GM21529 (cell line): ENCODE measurements around the gene NFATC2.
A peak's percentile ranks its signal among the peaks of the same experiment; 100 is the strongest.

Source experiments
- ATAC-seq: cut with Tn5 transposase; IDR thresholded peaks from one replicate; pipeline ENCODE4 v1.9.1; 2021; ENCODE audit not compliant: unreplicated experiment

The NFATC2 gene

DNA sequence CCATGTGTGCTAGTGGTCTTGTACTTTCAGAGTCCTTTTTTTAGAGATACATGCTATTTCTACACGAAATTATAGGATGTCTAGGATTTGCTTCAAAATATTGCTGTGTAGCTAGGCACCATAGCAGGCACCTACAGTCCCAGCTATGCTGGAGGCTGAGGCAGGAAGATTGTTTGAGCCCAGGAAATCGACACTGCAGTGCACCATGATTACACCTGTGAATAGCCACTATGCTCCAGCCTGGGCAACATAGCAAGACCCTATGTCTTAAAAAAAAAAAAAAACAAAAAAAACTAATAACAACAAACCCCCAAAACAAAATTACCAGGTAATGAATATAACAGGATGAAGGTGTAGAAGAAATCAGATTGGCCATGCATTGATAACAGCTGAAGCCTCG lies 121.7 kb downstream of the NFATC2 start:
- no peak for ATAC-seq

DNA sequence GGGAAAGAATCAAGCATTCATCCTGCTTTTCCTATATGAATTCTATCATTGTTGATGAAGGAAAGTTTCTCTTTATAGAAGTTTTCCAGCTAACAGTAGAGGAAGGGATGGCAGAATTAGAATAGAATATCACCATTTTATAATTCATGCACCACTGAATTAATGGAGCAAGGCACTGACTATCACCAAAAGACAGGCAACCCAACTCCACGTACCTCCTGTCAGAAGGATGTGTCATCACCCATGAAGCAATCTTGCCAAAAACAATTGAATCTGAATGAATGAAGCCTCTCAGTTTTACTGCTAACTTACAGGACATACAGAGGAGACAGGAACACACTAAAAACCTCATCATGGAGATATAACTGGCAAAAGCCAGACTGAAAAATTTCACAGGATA lies 122.4 kb downstream of the NFATC2 start:
- no peak for ATAC-seq

DNA sequence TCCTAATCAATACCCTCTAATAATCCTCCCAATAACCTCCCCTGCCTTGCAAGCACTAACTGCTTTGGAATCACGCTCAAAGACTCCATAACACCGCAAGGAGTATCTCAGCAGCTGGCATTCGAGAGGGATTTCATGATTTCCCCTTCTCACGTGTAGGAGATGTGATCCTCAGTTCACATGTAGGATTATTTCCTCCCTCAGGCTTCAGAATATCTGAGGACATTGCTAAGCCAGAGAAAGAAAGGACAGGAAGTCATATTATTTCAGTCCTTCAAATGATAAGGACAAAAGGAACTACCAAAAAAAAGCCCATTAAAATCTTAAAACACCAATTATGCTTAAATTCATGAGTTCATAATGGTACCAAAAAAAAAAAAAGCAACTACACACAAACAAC lies 122.9 kb downstream of the NFATC2 start:
- ATAC-seq, result no peak

DNA sequence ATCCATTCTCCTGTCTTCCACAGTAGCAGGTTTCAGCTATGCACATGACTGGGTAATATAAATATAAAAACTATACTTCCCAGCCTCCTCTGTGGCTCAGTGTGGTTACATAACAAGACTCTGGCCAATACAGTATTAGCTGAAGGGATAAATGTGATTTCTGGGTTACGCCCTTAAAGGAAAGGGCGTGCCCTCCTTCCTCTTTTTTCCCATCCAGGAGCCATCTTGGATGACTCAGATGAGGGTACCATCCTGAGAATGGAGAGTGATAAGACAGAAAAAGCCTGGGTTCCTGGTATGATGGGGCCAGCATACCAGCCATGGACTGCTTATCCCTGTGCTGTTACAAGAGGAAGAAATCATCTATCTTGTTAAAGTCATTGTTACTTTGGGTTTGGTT lies 123.3 kb downstream of the NFATC2 start:
- no peak for ATAC-seq

DNA sequence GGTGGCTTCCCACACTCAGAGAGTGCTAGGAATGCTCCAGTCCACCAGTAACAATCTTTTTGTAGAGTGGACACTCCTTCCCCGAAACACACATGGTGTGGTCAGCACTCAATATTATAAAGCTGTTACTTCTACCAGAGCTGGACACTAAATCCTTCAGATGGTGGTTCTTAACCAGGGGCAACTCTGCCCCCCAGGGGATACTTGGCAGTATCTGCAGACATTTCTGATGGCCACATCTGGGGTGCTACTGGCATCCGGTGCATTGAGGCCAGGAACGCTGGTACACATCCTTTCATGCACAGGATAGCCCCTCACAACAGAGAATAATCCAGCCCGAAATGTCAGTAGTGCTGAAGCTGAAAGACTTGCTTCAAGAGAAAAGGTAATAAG lies 124.4 kb downstream of the NFATC2 start:
- no peak for ATAC-seq

DNA sequence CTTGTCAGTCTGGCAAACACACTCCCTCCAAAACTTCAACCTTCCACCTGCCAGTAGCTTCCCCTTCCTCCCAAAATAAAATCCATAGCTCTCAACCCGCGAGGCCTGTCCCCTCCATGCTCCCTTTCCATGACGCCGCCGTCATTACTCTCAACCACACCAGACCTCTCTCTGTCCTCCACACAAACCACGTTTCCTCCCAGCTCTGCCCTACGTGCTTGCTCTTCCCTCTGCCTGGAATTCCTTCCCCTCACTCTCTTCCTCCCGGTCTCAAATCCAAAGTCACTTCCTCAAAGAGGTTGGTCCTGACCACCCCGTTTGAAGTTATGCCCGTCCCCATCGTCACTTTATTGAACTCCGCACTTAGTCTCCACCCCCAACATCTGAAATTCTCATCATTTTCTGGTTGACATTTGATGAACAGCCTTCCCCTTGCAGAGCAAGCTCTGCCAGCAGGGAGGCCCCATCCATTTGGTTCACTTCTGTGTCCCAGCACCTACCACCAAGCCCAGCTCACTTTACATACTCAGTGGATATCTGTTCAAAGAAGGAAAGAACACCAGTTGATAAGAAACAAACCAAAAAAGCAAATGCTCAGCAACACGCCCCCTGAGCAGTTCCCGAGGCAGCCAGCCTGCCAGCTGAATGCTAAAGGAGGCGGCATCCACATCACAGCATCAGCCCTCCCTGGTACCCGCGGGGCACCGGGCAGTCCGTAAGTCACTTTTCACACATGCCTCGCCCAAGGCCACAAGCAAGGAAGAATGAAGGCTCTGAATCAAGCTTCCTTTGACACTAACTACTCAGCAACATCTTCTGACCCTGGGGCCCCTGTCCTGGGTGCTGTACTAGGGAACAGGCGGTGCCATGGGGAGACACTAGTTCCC lies 125.0 kb downstream of the NFATC2 start:
- ATAC-seq, result no peak

DNA sequence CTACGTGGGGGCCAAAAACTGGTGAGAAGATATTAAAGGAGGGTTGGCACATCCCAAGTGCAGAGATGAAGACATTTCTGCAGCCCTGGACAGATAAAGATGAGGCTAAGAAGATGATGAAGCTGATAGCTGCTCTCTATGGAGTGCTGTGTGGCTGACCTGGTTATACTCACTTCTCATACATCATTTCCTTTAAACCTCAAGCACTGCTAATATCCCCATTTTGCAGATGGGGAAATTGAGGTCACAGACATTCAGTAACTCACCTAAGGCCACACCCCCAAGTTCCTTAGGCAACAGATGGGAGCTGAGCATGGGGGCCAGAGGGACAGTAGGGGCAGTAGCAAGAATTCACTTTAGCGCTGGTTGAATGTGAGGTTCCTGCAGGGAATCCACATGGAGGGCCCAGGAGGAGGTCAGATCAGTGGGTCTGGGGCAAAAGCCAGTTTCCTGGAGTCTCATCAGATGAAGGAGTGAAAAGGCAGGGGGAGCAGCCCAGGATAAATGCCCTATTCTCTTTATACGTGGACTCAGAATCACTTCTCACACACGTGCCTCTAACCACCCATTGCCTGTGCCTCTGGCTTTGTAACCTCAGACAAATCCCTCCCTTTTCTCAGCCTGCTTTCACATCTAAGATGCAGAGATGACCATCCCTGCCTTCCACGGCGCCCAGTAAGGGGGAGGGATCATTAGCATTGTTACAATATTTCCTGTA lies 125.8 kb downstream of the NFATC2 start:
- no peak for ATAC-seq

DNA sequence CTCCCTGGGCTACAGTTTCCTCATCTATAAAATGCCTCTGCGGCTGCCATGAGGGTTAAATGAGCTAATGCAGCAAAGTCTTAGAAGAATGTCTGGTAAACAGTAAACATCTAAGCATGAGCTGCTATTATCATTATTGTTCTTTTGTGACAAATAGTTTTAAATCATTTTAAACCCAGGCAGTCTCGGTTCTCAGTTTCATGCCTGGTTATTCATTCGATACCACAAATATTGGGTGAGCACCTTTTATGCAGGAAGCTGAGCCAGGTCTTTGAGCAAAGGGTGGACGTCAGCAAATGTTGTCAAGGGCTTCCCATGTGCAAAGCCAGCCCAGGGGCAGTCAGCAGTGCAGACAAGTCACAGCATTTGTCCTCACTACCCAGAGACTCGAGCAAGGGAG lies 128.7 kb downstream of the NFATC2 start:
- ATAC-seq, result no peak

DNA sequence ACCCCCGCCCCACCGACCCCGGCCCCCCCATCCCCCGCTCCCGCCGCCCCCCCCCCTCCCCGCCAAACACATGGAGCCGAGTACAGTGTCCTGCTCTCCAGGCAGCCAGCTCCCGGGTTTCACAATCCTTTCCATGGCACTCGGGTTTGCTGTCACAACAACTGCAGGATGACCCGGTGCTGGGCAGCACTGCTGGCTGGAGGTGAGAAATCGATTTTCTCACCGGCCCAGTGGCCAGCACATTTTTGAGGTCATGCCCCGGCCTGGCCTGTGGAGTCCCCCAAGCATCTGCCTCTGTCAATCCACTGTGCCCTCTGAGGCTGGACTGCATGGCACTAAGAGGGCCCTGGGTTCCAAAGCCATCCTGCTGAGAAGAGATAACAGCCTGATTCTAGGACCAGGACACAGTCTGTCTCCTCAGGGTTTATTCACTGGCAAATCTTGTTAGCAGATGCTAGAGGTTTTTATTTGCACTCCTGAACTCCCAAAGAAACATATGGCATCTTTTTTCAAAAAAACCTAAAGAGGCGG lies 129.5 kb downstream of the NFATC2 start:
- no peak for ATAC-seq

DNA sequence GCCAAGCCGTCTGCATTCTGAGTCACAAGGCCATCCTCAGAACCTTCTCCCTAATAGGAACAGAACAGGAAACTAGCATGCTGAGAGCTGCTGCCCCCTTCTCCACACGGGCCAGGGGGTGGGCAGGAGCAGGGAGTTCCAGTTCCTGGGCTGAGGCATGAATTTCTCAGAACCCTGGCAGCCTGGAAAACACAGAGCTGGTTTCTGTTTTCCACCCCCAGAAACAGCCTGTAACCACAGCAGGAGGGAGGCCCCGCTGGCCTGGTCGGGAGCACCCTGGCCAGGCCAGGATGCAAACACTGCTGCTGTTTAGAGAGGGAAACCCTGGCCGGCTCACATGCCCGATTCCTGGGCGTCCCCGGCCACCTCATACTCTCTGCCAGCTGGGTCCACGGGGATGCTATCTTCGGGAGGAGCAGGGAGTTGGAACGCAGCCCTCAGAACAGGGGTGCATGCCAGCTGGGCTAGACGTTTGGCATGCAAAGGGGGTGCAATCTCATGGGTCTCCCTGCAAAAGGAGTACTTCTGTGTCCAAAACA lies 130.1 kb downstream of the NFATC2 start:
- ATAC-seq, result no peak

DNA sequence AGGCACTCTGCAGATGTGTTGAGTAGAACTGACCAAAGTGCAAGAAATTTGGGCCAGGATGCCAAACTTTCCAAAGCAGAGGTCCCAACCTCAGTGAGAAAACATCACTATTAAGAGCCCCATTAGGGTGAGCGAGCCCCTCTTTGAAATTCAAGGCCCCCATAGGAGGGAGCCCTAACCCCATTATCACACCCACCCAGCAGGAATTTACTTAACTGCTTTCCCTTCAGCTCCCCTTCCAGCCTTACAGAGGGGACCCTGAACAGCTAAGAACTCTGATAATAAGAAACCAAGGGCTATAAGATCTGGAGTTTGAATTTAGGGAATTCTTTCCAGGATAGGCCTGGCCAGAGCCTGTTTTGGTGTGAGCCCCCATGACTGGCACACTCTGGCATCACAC lies 130.6 kb downstream of the NFATC2 start:
- no peak for ATAC-seq

DNA sequence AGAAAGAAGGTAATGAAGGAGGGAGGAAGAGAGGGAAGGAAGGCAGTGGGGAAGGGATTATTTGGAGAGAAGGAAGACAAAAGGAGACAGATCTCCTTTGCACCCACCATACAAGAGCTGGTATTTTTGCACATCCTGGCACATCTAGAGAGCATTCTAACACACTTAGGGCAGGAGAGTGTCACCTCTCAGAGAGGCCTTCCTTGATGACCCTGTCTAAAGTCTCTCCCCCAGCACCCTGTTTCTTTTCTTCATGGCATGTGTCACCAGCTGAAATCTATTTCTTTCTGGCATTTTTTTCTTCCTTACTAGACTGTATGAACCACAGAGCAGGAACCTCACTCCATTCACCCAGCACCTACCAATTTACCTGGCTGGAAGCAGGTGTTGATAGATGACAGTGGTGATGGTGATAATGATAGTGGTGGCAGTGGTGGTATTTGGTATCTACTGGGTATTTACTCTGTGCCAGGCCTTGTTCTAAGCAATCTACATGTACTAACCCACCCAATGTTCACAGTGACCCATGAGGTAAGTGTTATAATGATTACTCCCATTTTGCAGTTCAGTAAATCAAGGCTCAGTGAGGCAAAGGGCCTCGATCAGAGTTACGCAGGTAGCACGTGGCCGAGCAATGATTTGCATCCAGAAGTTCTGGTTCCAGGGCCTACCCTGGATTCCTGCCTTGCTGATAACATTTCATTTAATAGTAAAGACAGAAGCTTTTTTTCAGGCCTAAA lies 131.8 kb downstream of the NFATC2 start:
- no peak for ATAC-seq

DNA sequence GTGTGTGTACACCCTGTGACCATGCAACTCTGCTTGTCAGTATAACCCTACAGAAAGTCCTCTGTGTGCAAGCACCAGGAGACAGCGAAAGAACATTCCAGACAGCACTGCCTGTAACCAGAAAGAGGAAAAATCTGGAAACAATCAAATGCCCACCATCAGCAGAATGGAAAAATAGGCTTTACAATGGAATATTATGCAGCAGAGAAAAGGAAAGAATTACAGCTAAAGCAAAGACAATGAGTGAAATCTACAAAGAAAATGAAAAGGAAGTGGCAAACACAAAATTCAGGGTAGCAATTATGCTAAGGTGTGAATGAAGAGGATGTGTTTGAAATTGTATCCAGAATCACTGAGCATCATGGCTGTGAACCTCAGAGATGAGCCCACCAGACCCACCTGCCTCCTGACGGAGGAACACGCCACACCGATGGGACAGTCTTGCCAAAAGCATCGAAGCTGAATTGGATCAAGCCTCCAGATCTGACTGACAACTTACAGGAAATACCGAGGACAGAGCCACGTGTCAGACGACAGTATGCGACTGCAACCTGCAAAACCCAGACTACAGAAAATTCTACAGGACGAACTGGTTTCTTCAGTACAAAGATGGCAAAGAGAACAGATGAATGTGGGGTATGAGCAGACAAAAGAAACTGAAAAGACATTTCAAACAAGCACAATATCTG lies 133.2 kb downstream of the NFATC2 start:
- no peak for ATAC-seq

DNA sequence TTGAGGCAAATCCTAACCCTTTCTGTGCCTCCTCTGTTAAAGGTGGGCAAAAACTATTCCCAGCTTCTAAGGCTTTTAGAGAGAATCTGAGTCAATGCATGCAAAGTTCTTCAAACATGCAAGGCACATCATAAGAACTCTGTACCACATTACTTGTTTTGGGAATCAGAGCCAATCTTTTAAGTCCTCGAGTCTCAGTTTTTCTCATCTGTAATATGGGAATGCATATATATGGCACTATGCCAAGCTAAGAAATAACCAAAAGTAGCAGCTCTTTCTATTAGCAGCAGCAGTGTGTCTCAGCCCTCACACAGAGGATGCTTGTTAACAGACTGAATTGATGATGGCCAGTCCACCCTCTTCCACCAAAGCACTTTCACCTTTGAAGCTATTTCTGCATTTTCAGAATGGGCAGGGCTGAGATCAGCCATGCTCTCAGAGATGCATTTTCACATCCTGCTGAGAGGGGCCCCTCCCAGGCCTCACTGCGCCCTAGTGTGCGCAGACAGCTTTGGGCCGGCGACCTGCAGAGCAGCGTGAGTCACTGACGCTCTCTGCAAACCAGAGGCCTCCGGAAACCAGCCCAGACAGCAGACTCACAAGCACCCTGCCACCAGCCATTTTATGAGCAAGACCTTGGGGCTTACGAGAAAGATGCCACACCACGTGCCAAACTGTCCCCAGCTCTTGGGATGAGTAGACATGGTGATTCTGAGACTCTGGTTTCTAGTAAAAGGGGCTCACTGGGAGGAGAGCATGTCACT lies 138.0 kb downstream of the NFATC2 start:
- peak; percentile 73 for ATAC-seq

DNA sequence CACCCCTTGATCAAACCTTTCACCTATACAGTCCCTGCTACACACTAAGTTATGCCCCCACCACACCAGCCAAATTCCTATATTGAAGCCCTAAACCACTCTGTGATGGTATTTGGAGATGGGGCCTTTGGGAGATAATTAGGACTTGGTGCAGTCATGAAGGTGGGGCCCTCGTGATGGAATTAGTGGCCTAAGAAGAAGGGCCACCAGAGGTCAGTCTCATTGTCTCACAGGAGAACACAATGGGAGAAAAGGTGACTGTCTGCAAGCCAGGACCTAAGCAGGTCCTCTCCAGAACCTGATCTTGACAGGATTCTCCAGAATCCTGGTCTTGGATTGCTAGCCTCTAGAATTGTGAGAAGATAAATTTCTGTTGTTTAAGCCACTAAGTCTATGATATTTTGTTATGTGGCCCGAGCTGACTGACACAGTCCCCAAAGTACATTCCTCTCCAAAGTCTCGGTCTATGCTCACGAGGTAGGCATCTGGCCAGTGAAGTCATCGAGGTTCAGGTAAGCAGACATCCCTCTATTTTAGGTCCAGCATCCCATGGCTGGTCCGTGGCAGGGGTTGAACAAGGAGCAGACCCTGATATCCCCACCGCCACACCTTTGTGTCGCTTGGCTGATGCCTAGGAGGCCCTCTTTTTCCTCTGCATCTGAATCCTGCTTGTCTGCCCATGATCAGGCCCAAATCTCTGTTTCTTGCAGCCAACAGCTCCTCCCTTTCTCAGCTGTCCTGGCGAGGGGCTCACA lies 138.9 kb downstream of the NFATC2 start:
- ATAC-seq, result no peak

DNA sequence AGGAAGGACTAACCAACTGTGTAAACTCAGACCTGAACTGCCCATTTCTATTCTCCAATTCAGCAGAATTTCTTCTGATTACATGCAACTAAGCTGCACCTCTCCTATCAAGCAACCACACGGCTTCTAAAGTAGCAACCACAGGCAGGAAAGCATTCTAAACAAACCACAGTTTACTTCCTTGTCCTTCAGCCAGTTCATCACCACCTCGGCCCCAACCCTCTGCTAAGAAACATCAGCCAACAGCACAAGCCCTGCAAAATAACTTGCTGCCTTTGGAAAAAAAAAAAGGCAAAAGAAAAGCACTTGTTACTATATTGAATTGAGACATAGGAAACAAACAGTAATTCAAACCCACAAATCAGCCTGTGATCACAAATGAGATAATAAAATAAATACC lies 140.3 kb downstream of the NFATC2 start:
- no peak for ATAC-seq

DNA sequence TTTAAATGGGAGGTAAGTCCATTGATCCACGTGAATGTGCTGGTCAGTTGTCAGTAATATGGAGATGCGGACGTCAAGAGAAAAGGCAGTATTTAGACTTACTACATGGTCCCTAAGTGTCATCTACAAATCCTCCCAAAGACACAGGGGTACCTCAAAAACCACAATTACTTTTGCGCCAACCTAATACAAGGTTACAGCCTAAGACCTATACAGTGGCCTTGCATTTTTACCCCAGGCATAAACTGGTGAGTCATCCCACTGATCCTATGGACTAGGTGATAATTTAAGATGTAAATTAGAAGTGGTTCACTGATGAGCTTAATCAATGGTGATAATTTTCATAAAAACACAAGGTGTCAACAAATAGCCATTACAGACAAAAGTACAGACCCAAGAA lies 141.0 kb downstream of the NFATC2 start:
- ATAC-seq, result no peak

DNA sequence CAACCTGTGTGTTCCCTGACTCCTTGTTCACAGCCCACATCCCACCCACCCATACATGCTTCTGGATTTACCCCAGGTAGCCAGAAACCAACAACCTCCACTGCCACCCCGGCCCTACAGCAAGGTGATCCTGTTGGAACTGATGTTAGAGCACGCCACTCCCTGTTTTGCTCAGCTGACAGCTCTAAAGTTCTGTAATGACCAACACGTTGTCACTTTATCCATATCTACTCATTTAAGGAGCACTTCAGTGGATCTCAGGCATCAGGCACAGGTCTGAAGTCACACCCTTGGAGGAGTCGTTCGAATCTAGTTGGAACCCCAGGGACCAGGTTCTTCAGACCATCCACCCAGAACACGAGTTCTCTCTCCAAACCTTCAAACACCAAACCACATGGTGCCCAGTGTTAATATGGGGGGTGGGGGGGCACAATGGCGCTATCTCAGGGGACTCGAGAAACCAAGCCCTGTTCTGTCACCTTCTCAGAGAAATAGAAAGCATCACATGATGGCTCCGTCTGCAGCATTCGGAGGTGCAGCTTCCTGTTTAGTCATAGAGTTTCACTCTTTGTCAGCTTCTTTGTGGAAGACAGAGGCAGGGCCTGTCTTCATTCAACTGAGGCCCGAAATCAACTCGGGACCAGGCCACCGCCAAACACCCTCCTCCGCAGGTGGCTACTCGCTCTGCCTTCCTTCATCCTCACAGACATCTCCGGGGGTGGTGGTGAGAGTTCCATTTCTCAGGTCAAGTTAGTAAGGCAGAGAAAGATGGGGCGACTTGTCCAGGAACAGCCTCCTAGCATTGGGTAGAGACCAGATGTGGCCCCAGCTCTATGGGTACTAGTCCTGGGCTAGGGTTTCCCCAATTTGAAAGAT lies 142.2 kb downstream of the NFATC2 start:
- peak; percentile 70 for ATAC-seq
